Activated B cell treated with CpG ODN at 0.5 μM for 24 hours (primary cell): ENCODE data around the gene CCDC190. TPM values are rescaled to one million over a fixed set of nuclear protein-coding genes. Genes with fewer than 3 reads are reported as not detected.

Source experiments
- total RNA-seq: library from RNA; stranded (reverse); gene quantifications from 2 replicates; pipeline ENCODE4 v1.2.3, GENCODE V29; 2022

CCDC190 gene
- total RNA-seq, 1 donor from 2014 or later = not detected

Other genes starting within 250 kb of the CCDC190 start
- 0.09 and 0.27 TPM in 2 replicates for gene DDR2, start 228.7 kb downstream of the CCDC190 start, total RNA-seq
- gene HSD17B7, start 70.5 kb downstream of the CCDC190 start, total RNA-seq = 32.1 and 32.6 TPM in 2 replicates
- gene RGS4, start 208.2 kb upstream of the CCDC190 start, total RNA-seq = not detected in 2 replicates